B cell (primary cell): ENCODE measurements around the gene STX17. TPM values are rescaled to one million over a fixed set of nuclear protein-coding genes. Genes with fewer than 3 reads are reported as not detected.

ENCODE experiments used
- ATAC-seq: fragments of 200-7000 bp; cut with Tn5 transposase; one replicate; pipeline ENCODE4 v1.10.0; 2021; ENCODE audit warnings: low read depth, mild to moderate bottlenecking, moderate number of reproducible peaks, moderate library complexity
- CTCF ChIA-PET: fragments of 350-600 bp; sonication (Branson Sonifier 250); formaldehyde crosslinking; loops from one replicate; lab custom pipeline; 2021; ENCODE audit warnings: antibody characterized with exemption, inconsistent platforms; lab: Charles Lee
- POLR2A ChIA-PET: fragments of 350-600 bp; sonication (Branson Sonifier 250); formaldehyde crosslinking; loops from one replicate; lab custom pipeline; 2021; ENCODE audit warnings: antibody characterized with exemption; lab: Charles Lee
- DNase-seq: peaks from one replicate; pipeline ENCODE4 v3.0.0; 2013
- H2AFZ ChIP-seq: 2 replicates; pipeline ENCODE4 v1.6.1; 2012; ENCODE audit warnings: mild to moderate bottlenecking, low read depth, low read length; ENCODE audit not compliant: insufficient read depth, poor library complexity, severe bottlenecking
- H3K27ac ChIP-seq, 2 donors: 1 replicate in 1 of 2; 2 replicates in 1 of 2; pipeline ENCODE4 v1.5.1; 2012 to 2013; ENCODE audit warnings: low read length in 2 of 2, mild to moderate bottlenecking in 2 of 2, moderate library complexity in 1 of 2
- H3K27me3 ChIP-seq, 4 experiments: fragments of 200-600 bp in 1 of 4; sonication (generic) in 1 of 4; replicated peaks in 1 of 4; 1 replicate in 2 of 4; 2 replicates in 2 of 4; pipeline versions ENCODE4 v1.6.1 to v1.7.0; 2013 to 2016; ENCODE audit warnings: low read length in 3 of 4, mild to moderate bottlenecking in 2 of 4, mixed read lengths in 1 of 4, moderate library complexity in 1 of 4; ENCODE audit not compliant: insufficient read depth in 4 of 4, control insufficient read depth in 3 of 4; ENCODE audit errors: control extremely low read depth in 1 of 4
- H3K36me3 ChIP-seq, 2 experiments: replicated peaks in 1 of 2; 1 replicate in 1 of 2; 2 replicates in 1 of 2; pipeline versions ENCODE4 v1.6.1 to v1.7.1; 2013; ENCODE audit warnings: low read length in 1 of 2; ENCODE audit not compliant: insufficient read depth in 2 of 2, control insufficient read depth in 1 of 2; ENCODE audit errors: control extremely low read depth in 1 of 2, extremely low read depth in 1 of 2
- H3K4me1 ChIP-seq, 2 donors: fragments of 200-600 bp in 1 of 2; sonication (generic) in 1 of 2; 1 replicate in 1 of 2; 2 replicates in 1 of 2; pipeline versions ENCODE4 v1.5.1 to v1.6.1; 2013 to 2017; ENCODE audit warnings: low read length in 2 of 2; ENCODE audit not compliant: control insufficient read depth in 2 of 2, insufficient read depth in 2 of 2
- H3K4me2 ChIP-seq: replicated peaks from 2 replicates; pipeline ENCODE3; 2012; ENCODE audit warnings: mild to moderate bottlenecking, low read depth, low read length; ENCODE audit not compliant: poor library complexity, severe bottlenecking
- H3K4me3 ChIP-seq, 5 experiments: fragments of 200-600 bp in 1 of 5; sonication (generic) in 1 of 5; 1 replicate in 3 of 5; 2 replicates in 2 of 5; pipeline versions ENCODE4 v1.5.1 to v1.7.0; 2011 to 2016; ENCODE audit warnings: low read length in 4 of 5, mild to moderate bottlenecking in 4 of 5, low read depth in 2 of 5, control low read depth in 1 of 5, moderate library complexity in 1 of 5; ENCODE audit not compliant: insufficient read depth in 1 of 5; ENCODE audit errors: control extremely low read depth in 1 of 5, extremely low read depth in 1 of 5
- H3K79me2 ChIP-seq: fragments of 200-600 bp; sonication (generic); one replicate; pipeline ENCODE4 v1.6.0; 2016; ENCODE audit warnings: low read length; ENCODE audit not compliant: control insufficient read depth, insufficient read depth
- H3K9ac ChIP-seq: fragments of 200-600 bp; sonication (generic); 2 replicates; pipeline ENCODE4 v1.6.1; 2017; ENCODE audit warnings: mild to moderate bottlenecking, low read length, moderate library complexity
- H3K9me3 ChIP-seq, 3 donors: one replicate each; pipeline versions ENCODE4 v1.6.1 to v1.7.1; 2013; ENCODE audit warnings: low read length in 2 of 3; ENCODE audit not compliant: control insufficient read depth in 2 of 3, insufficient read depth in 1 of 3; ENCODE audit errors: control extremely low read depth in 1 of 3
- H4K20me1 ChIP-seq: 2 replicates; pipeline ENCODE4 v1.6.0; 2012; ENCODE audit warnings: mild to moderate bottlenecking, low read length; ENCODE audit not compliant: insufficient read depth, control insufficient read depth, poor library complexity, severe bottlenecking
- H3K27ac Mint-ChIP-seq: one replicate; pipeline ENCODE4 v1.8.0; 2021; ENCODE audit warnings: mixed read lengths
- H3K27me3 Mint-ChIP-seq: one replicate; pipeline ENCODE4 v1.8.0; 2021; ENCODE audit warnings: mixed read lengths
- H3K4me1 Mint-ChIP-seq: one replicate; pipeline ENCODE4 v1.8.0; 2021; ENCODE audit warnings: mixed read lengths
- H3K4me3 Mint-ChIP-seq: one replicate; pipeline ENCODE4 v1.8.0; 2021; ENCODE audit warnings: mixed read lengths
- H3K9me3 Mint-ChIP-seq: one replicate; pipeline ENCODE4 v1.8.0; 2022; ENCODE audit warnings: mixed read lengths; ENCODE audit not compliant: insufficient read depth
- CTCF ChIP-seq: fragments of 200-600 bp; IDR thresholded peaks from one replicate; pipeline ENCODE4 v1.8.0; 2022; ENCODE audit warnings: antibody characterized with exemption, mild to moderate bottlenecking
- EZH2 ChIP-seq: IDR thresholded peaks from 2 replicates; pipeline ENCODE4 v1.6.1; 2012; ENCODE audit warnings: borderline replicate concordance, low read depth, mild to moderate bottlenecking, moderate library complexity, low read length; ENCODE audit not compliant: insufficient read depth, poor library complexity, severe bottlenecking
- WGBS: methylation state at CpG from one replicate; pipeline ENCODE4 v1.1.5; 2013; ENCODE audit warnings: missing lambda C conversion rate; ENCODE audit not compliant: insufficient coverage; 5-methylcytosine and 5-hydroxymethylcytosine counted together
- intact Hi-C: fragments of 100-400 bp; cut with micrococcal nuclease; formaldehyde crosslinking; loops from one replicate; pipeline ENCODE4 v1.10.0; 2022
- polyA plus RNA-seq: library from polyadenylated mRNA; depleted of rRNA; stranded (reverse); fragments of >200 nt; gene quantifications from 2 replicates; pipeline ENCODE4 v1.2.3, GENCODE V29; 2012
- total RNA-seq, 2 donors: library from RNA; stranded (reverse); fragments of 120-200 nt in 1 of 2; gene quantifications; 1 replicate in 1 of 2; 2 replicates in 1 of 2; pipeline versions ENCODE4 v1.2.3 to v1.2.4, GENCODE V29; 2013 to 2022

STX17 gene
- total and polyA plus RNA-seq, 2 donors (not counting 1 experiment from before 2014, with no cell fraction given) = 7.2 to 40.2 TPM

- no peaks in the 10 kb centered on the region for H3K9me3 Mint-ChIP-seq
- Histone ChIP-seq H3K36me3 (no peaks in the 10 kb centered on the region), H2AFZ (no peak overlapping the region), H4K20me1 (no peaks in the 10 kb centered on the region), H3K27ac (no peak overlapping the region), H3K9me3 (no peaks in the 10 kb centered on the region), H3K4me1 (no peaks in the 10 kb centered on the region), H3K9ac (no peak overlapping the region), H3K4me3 (no peak overlapping the region), H3K27me3 (no peaks in the 10 kb centered on the region), H3K79me2 (no peaks in the 10 kb centered on the region), H3K4me2 (no peak overlapping the region)
- no peak for DNase-seq
- no peaks in the 10 kb centered on the region for H3K4me1 Mint-ChIP-seq
- POLR2A ChIA-PET = interaction anchor here (0.6 kb wide), 1 partner anchor 13 kb away, joined by 3 read pairs; no protein-coding TSS in a partner anchor
- no peak overlapping the region for H3K4me3 Mint-ChIP-seq
- no peak for ATAC-seq
- no CpG with 5 or more reads among the region's 1 CpG for WGBS
- CTCF ChIA-PET = no interaction called here
- intact Hi-C loops = no loop called here
- TF ChIP-seq EZH2 (no peak), CTCF (no peak)
- H3K27ac Mint-ChIP-seq = no peak overlapping the region
- peaks cover 3% of the 10 kb centered on the region for H3K27me3 Mint-ChIP-seq
Observed at GRCh38 chr9:99860266-99860665, 46.2 kb upstream of the STX17 start.

DNA sequence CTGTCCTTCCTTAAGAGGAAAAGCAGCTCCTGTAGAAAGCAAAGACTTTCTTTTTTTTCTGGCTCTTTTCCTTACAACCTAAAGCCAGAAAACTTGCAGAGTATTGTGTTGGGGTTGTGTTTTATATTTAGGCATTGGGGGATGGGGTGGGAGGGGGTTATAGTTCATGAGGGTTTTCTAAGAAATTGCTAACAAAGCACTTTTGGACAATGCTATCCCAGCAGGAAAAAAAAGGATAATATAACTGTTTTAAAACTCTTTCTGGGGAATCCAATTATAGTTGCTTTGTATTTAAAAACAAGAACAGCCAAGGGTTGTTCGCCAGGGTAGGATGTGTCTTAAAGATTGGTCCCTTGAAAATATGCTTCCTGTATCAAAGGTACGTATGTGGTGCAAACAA lies 42.5 kb upstream of the STX17 start:
- Histone ChIP-seq H3K27ac (no peak overlapping the region), H3K9me3 (no peaks in the 10 kb centered on the region), H3K36me3 (no peaks in the 10 kb centered on the region), H3K27me3 (no peaks in the 10 kb centered on the region), H3K4me2 (no peak overlapping the region), H3K9ac (no peak overlapping the region), H3K4me3 (no peak overlapping the region), H3K79me2 (no peaks in the 10 kb centered on the region), H4K20me1 (no peaks in the 10 kb centered on the region), H3K4me1 (no peaks in the 10 kb centered on the region), H2AFZ (no peak overlapping the region)
- DNase-seq (no peak), ATAC-seq (no peak)
- Mint-ChIP-seq H3K27me3 (peaks cover 3% of the 10 kb centered on the region), H3K4me3 (no peak overlapping the region), H3K9me3 (no peaks in the 10 kb centered on the region), H3K4me1 (no peaks in the 10 kb centered on the region), H3K27ac (no peak overlapping the region)
- POLR2A ChIA-PET = no interaction called here
- no CpG with 5 or more reads among the region's 2 CpGs for WGBS
- intact Hi-C loops = no loop called here
- TF ChIP-seq EZH2 (no peak), CTCF (no peak)
- CTCF ChIA-PET = no interaction called here
